ENCODE results near the gene CFAP44. TPM values are rescaled to one million over a fixed set of nuclear protein-coding genes. Genes with fewer than 3 reads are reported as not detected.

CFAP44 gene
- total RNA-seq, 1 donor from 2014 or later: 19.8 TPM

Other genes with a start within 250 kb of the CFAP44 start
- gene BOC, start 229.9 kb downstream of the CFAP44 start, total RNA-seq: 79.6 TPM
- 34.6 TPM for gene SPICE1, start 73.7 kb upstream of the CFAP44 start, total RNA-seq
- 61.6 TPM for gene SIDT1, start 91.1 kb upstream of the CFAP44 start, total RNA-seq

Data from ureter (tissue), 1 donor.